Caco-2 (cell line): ENCODE results near the gene AMD1. TPM values are rescaled to one million over a fixed set of nuclear protein-coding genes. Genes with fewer than 3 reads are reported as not detected.
A peak's percentile ranks its signal among the peaks of the same experiment; 100 is the strongest.

Experiments used
- Bru-seq: library from RNA; stranded (reverse); fragments of 400-500 nt; gene quantifications from one replicate; lab custom pipeline; 2021; lab: Mats Ljungman, UMichigan
- BruChase-seq, 2 experiments: library from RNA; stranded (reverse); fragments of 400-500 nt; gene quantifications; one replicate each; lab custom pipeline; 2021; lab: Mats Ljungman, UMichigan
- BruUV-seq: library from RNA; stranded (reverse); fragments of 400-500 nt; replicated peaks from 2 replicates; lab custom pipeline; 2021; lab: Mats Ljungman, UMichigan
- CTCF ChIA-PET: fragments of 300-600 bp; sonication (Branson Sonifier 250); formaldehyde crosslinking; loops from one replicate; lab custom pipeline; 2022; ENCODE audit warnings: antibody characterized with exemption; lab: Charles Lee
- POLR2A ChIA-PET: fragments of 300-600 bp; sonication (Branson Sonifier 250); formaldehyde crosslinking; loops from one replicate; lab custom pipeline; 2022; ENCODE audit warnings: antibody characterized with exemption; lab: Charles Lee
- DNase-seq, 2 experiments: peaks; one replicate each; pipeline versions ENCODE4 v3.0.0 to v3.0.0-alpha.2; 2020 to 2022
- H3K27me3 ChIP-seq: replicated peaks from 2 replicates; pipeline ENCODE4 v1.6.0; 2011; ENCODE audit warnings: low read length; ENCODE audit not compliant: control insufficient read depth, insufficient read depth
- H3K36me3 ChIP-seq: 2 replicates; pipeline ENCODE4 v1.5.1; 2011; ENCODE audit warnings: low read length; ENCODE audit not compliant: control insufficient read depth, insufficient read depth
- H3K4me1 ChIP-seq: fragments of 250-450 bp; sonication (Bioruptor Pico); 2 replicates; pipeline ENCODE4 v1.5.1; 2020; ENCODE audit warnings: mild to moderate bottlenecking
- H3K4me3 ChIP-seq: 2 replicates; pipeline ENCODE4 v1.5.1; 2011; ENCODE audit warnings: low read depth, mild to moderate bottlenecking, control low read depth, low read length
- H3K9me3 ChIP-seq: fragments of 250-450 bp; sonication (Bioruptor Pico); 2 replicates; pipeline ENCODE4 v1.5.1; 2020; ENCODE audit warnings: mild to moderate bottlenecking, moderate library complexity
- H3K27ac Mint-ChIP-seq: one replicate; pipeline ENCODE4 v1.8.0; 2022; ENCODE audit warnings: mixed read lengths; ENCODE audit not compliant: unreplicated experiment
- H3K27me3 Mint-ChIP-seq: one replicate; pipeline ENCODE4 v1.8.0; 2022; ENCODE audit warnings: mixed read lengths; ENCODE audit not compliant: insufficient read depth, unreplicated experiment
- H3K36me3 Mint-ChIP-seq: one replicate; pipeline ENCODE4 v1.8.0; 2022; ENCODE audit warnings: mild to moderate bottlenecking, mixed read lengths; ENCODE audit not compliant: insufficient read depth, unreplicated experiment
- H3K4me1 Mint-ChIP-seq: one replicate; pipeline ENCODE4 v1.8.0; 2022; ENCODE audit warnings: low read depth, mixed read lengths; ENCODE audit not compliant: unreplicated experiment
- H3K4me3 Mint-ChIP-seq: one replicate; pipeline ENCODE4 v1.8.0; 2022; ENCODE audit warnings: mild to moderate bottlenecking, moderate library complexity, mixed read lengths; ENCODE audit not compliant: unreplicated experiment
- H3K9me3 Mint-ChIP-seq: one replicate; pipeline ENCODE4 v1.8.0; 2022; ENCODE audit warnings: mixed read lengths; ENCODE audit not compliant: unreplicated experiment
- intact Hi-C: fragments of 100-400 bp; cut with micrococcal nuclease; formaldehyde crosslinking; loops from one replicate; pipeline ENCODE4 v1.10.0; 2022; ENCODE audit not compliant: unreplicated experiment
- long read RNA-seq: library from polyadenylated mRNA; stranded (forward); transcript quantifications from one replicate; pipeline ENCODE4 v2.0.0, GENCODE V29; 2022
- total RNA-seq: library from RNA; stranded (reverse); gene quantifications from 2 replicates; pipeline ENCODE4 v1.2.3, GENCODE V29; 2022
- TF ChIP-seq, protein P1 (sequence below), 2 experiments: fragments of 200-600 bp in 1 of 2; IDR thresholded peaks; 1 replicate in 1 of 2; 2 replicates in 1 of 2; pipeline versions ENCODE4 v1.5.1 to v1.8.0; 2011 to 2022; ENCODE audit warnings: antibody characterized with exemption in 1 of 2, control low read depth in 1 of 2, inconsistent platforms in 1 of 2, low read depth in 1 of 2, low read length in 1 of 2, mild to moderate bottlenecking in 1 of 2, moderate library complexity in 1 of 2; ENCODE audit not compliant: insufficient read depth in 1 of 2, severe bottlenecking in 1 of 2, unreplicated experiment in 1 of 2

The AMD1 gene
- 84.0 and 90.0 TPM in 2 replicates for total RNA-seq
- Bru-seq, nascent RNA, result percentile 98 among the genes with signal in this experiment
- BruChase-seq, experiment 1, labeled RNA remaining after a 2-hour chase, result percentile 99 among the genes with signal in this experiment
- percentile 97 among the genes with signal in this experiment for BruChase-seq, experiment 2, labeled RNA remaining after a 6-hour chase
- long read RNA-seq, full-length matches to known transcripts, result 157 of 171 reads
- long read RNA-seq, partial matches to known transcripts, result 6 of 171 reads
- long read RNA-seq, other reads (novel, unspliced or antisense), result 8 of 171 reads

DNA sequence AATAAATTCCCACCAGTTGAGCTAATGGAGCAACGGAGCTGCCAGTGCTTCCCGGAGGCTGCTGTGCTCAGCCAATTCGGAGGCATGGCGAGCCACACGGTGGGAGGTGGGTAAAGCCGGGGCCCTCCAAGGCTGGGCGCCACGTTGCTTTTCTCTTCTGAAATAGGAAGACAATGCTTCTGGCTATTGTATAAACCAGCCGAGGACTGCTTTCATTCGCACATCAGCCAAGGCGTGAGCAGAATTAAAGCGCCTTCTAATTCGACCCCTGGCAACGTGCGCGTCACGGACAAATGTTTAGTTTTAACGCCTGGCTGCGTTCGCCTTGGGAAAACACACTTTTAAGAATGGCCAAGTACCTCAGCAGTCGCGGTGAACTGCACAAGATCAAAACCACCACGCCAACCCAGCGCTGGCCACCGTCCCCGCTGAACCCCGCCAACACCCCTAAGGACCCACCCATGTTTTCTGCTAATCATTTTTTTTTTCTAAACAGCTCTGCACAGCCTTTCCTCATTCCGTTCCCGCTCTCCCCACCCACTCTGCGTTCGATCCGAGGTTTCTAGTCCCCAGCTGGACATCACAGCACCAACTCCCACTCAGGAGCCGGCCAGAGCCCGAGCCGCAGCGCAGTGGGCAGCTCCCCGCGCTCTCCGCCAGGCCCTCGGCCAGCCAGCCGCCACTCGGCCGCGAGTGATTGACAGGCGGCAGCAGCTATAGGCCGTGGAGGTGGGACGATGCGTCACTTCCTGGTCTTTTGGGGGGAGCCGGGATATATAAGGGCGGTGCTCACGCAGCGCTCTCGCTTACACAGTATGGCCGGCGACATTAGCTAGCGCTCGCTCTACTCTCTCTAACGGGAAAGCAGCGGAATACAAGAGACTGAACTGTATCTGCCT lies at the start of gene AMD1:
TSS of gene AMD1 (plus strand) at position 805 of the 899 bp plus-strand sequence. CDS start 321 bp downstream, outside the sequence.
- peak within 1 kb of the TSS; percentile 98 for H3K4me3 Mint-ChIP-seq
- Histone ChIP-seq H3K4me1 (peaks cover 33% of the 10 kb centered on the region), H3K27me3 (no peaks in the 10 kb centered on the region), H3K36me3 (no peaks in the 10 kb centered on the region), H3K9me3 (no peaks in the 10 kb centered on the region), H3K4me3 (peak within 1 kb of the TSS; percentile 93)
- no peaks in the 10 kb centered on the region for H3K9me3 Mint-ChIP-seq
- ChIA-PET POLR2A (interaction anchor here (0.5 to 4.8 kb wide), 29 partner anchors 9 to 1111 kb away, joined by 3 to 200 read pairs (median 4); partner anchors contain the start of genes CDK19, GTF3C6 and RPF2), CTCF (interaction anchor here (1.1 to 1.4 kb wide), 3 partner anchors 59 to 192 kb away, joined by 4 to 7 read pairs (median 5); partner anchors contain the start of genes CDK19 and RPF2)
- intact Hi-C loops, result loop anchor here (1.0 kb wide), 2 partner anchors 59 to 78 kb away; partner anchors contain the start of gene CDK19
- BruUV-seq, result TSS peak; percentile 46
- peak; percentile 97 for DNase-seq
- H3K4me1 Mint-ChIP-seq, result peaks cover 18% of the 10 kb centered on the region
- H3K36me3 Mint-ChIP-seq, result peaks cover 49% of the 10 kb centered on the region
- TF ChIP-seq, protein P1, sequence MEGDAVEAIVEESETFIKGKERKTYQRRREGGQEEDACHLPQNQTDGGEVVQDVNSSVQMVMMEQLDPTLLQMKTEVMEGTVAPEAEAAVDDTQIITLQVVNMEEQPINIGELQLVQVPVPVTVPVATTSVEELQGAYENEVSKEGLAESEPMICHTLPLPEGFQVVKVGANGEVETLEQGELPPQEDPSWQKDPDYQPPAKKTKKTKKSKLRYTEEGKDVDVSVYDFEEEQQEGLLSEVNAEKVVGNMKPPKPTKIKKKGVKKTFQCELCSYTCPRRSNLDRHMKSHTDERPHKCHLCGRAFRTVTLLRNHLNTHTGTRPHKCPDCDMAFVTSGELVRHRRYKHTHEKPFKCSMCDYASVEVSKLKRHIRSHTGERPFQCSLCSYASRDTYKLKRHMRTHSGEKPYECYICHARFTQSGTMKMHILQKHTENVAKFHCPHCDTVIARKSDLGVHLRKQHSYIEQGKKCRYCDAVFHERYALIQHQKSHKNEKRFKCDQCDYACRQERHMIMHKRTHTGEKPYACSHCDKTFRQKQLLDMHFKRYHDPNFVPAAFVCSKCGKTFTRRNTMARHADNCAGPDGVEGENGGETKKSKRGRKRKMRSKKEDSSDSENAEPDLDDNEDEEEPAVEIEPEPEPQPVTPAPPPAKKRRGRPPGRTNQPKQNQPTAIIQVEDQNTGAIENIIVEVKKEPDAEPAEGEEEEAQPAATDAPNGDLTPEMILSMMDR (IDR thresholded peaks at IDR 0.05; ENCODE audit: insufficient read depth in 1 of 2, low read depth in 1 of 2, low read length in 1 of 2, severe bottlenecking in 1 of 2, unreplicated experiment in 1 of 2), result no peak
- peak within 1 kb of the TSS; percentile 95 for H3K27ac Mint-ChIP-seq
- no peaks in the 10 kb centered on the region for H3K27me3 Mint-ChIP-seq

DNA sequence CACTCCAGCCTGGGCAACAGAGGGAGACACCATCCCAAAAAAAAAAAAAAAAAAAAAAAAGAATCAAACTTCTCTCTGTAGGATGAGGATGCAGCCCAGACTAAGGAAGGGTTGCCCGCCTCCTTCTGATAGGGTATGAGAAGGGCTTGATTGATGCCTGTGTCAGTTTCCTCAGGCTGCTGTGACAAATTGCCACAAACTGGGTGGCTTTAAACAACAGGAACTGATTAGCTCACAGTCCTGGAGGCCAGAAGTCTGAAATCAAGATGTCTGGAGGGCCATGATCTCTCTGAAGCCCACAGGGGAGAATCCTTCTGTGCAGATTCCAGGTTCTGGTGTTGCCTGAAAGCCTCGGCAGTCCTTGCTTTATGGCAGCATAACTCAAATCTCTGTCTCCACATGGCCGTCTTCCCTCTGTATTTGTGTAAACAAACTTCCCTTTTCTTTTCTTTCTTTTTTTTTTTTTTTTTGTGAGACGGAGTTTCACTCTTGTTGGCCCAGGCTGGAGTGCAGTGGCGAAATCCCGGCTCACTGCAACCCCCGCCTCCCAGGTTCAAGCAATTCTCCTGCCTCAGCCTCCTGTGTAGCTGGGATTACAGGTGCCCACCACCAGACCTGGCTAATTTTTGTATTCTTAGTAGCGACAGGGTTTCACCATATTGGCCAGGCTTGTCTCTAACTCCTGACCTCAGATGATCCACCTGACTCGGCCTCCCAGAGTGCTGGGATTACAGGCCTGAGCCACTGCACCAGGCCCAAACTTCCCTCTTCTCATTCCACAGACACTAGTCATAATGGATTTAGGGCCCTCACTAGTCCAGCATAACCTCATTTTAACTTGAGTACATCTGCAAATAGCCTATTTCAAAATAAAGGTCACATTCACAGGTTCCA lies 48.1 kb upstream of the AMD1 start:
- no peaks in the 10 kb centered on the region for H3K9me3 ChIP-seq
- TF ChIP-seq, protein P1 (IDR thresholded peaks at IDR 0.05; ENCODE audit: insufficient read depth in 1 of 2, low read depth in 1 of 2, low read length in 1 of 2, severe bottlenecking in 1 of 2, unreplicated experiment in 1 of 2), result no peak
- H3K36me3 ChIP-seq, result no peaks in the 10 kb centered on the region
- BruUV-seq, result no TSS peak
- Mint-ChIP-seq H3K9me3 (no peaks in the 10 kb centered on the region), H3K27me3 (no peaks in the 10 kb centered on the region), H3K4me3 (no peak overlapping the region), H3K27ac (peak overlapping the region; percentile 42), H3K36me3 (no peaks in the 10 kb centered on the region), H3K4me1 (peaks cover 16% of the 10 kb centered on the region)
- no peak overlapping the region for H3K4me3 ChIP-seq
- ChIA-PET CTCF (interaction anchor here (0.7 kb wide), 1 partner anchor 1526 kb away, joined by 4 read pairs; no protein-coding TSS in a partner anchor), POLR2A (interaction anchor here (0.6 to 1.6 kb wide), 3 partner anchors 11 to 143 kb away, joined by 5 to 11 read pairs (median 6); partner anchors contain the start of genes AMD1 and CDK19)
- intact Hi-C loops, result no loop called here
- DNase-seq, result peak; percentile 36 to 38
- H3K4me1 ChIP-seq, result peaks cover 27% of the 10 kb centered on the region
- H3K27me3 ChIP-seq, result no peaks in the 10 kb centered on the region
